Panc1 (cell line): ENCODE data around the gene SLC4A8.

Experiments used
- CTCF ChIP-seq: fragments of 450-650 bp; IDR thresholded peaks from 2 replicates; pipeline ENCODE4 v1.5.1; 2017; ENCODE audit warnings: mild to moderate bottlenecking
- POLR2AphosphoS5 ChIP-seq: IDR thresholded peaks from 2 replicates; pipeline ENCODE4 v1.6.1; 2012; ENCODE audit warnings: mild to moderate bottlenecking, low read depth, low read length, moderate library complexity
- REST ChIP-seq, 2 experiments: IDR thresholded peaks; 2 replicates each; pipeline ENCODE4 v1.6.1; 2011 to 2012; ENCODE audit warnings: low read depth in 2 of 2, control low read depth in 1 of 2, low read length in 1 of 2, mild to moderate bottlenecking in 1 of 2, moderate library complexity in 1 of 2; ENCODE audit not compliant: insufficient read depth in 1 of 2
- SIN3A ChIP-seq: IDR thresholded peaks from 2 replicates; pipeline ENCODE4 v1.6.1; 2012; ENCODE audit warnings: low read depth, mild to moderate bottlenecking, low read length, moderate library complexity, borderline replicate concordance; ENCODE audit not compliant: insufficient read depth
- TCF7L2 ChIP-seq: IDR thresholded peaks from 2 replicates; pipeline ENCODE4 v1.6.1; 2011; ENCODE audit warnings: mild to moderate bottlenecking, low read depth, low read length, inconsistent platforms

- TF ChIP-seq CTCF: no peak
- TF ChIP-seq REST (IDR thresholded peaks at IDR 0.05; ENCODE audit: insufficient read depth in 1 of 2, low read depth in 2 of 2, low read length in 1 of 2): no peak
- no peak for TF ChIP-seq POLR2AphosphoS5
- no peak for TF ChIP-seq TCF7L2
- no peak for TF ChIP-seq SIN3A
These were observed 6.8 kb upstream of the SLC4A8 start for GRCh38 chr12:51417826-51418225.
